ENCODE data around the gene MORN2.

The MORN2 gene

GRCh38 chr2:38863061-38863695 lies 12.6 kb upstream of the MORN2 start:
- no peak for TF ChIP-seq EZH2phosphoT487 (IDR thresholded peaks at IDR 0.05; ENCODE audit: borderline replicate concordance, low read length)
- TF ChIP-seq, protein P1, sequence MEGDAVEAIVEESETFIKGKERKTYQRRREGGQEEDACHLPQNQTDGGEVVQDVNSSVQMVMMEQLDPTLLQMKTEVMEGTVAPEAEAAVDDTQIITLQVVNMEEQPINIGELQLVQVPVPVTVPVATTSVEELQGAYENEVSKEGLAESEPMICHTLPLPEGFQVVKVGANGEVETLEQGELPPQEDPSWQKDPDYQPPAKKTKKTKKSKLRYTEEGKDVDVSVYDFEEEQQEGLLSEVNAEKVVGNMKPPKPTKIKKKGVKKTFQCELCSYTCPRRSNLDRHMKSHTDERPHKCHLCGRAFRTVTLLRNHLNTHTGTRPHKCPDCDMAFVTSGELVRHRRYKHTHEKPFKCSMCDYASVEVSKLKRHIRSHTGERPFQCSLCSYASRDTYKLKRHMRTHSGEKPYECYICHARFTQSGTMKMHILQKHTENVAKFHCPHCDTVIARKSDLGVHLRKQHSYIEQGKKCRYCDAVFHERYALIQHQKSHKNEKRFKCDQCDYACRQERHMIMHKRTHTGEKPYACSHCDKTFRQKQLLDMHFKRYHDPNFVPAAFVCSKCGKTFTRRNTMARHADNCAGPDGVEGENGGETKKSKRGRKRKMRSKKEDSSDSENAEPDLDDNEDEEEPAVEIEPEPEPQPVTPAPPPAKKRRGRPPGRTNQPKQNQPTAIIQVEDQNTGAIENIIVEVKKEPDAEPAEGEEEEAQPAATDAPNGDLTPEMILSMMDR (IDR thresholded peaks at IDR 0.05; ENCODE audit: low read depth, low read length, poor library complexity, severe bottlenecking): no peak
- Histone ChIP-seq H3K79me2 (ENCODE audit: control insufficient read depth, low read length) (no peaks in the 10 kb centered on the region), H3K36me3 (ENCODE audit: control insufficient read depth, low read length) (peaks cover 30% of the 10 kb centered on the region), H3F3A (ENCODE audit: control insufficient read depth, insufficient read depth) (no peaks in the 10 kb centered on the region), H4K20me1 (ENCODE audit: control insufficient read depth, insufficient read depth, low read depth, low read length) (no peaks in the 10 kb centered on the region), H3K4me2 (ENCODE audit: low read length) (no peak overlapping the region), H3K9me3 (ENCODE audit: control insufficient read depth, insufficient read depth, low read length) (no peaks in the 10 kb centered on the region), H3K9me2 (replicated peaks; ENCODE audit: control insufficient read depth, low read length) (no peaks in the 10 kb centered on the region), H3K27ac (ENCODE audit: low read depth, low read length) (no peak overlapping the region), H3K27me3 (ENCODE audit: control insufficient read depth, low read length) (no peaks in the 10 kb centered on the region), H3K4me1 (ENCODE audit: control insufficient read depth, low read length) (no peaks in the 10 kb centered on the region), H3K4me3 (ENCODE audit: low read length) (no peak overlapping the region)

DNA sequence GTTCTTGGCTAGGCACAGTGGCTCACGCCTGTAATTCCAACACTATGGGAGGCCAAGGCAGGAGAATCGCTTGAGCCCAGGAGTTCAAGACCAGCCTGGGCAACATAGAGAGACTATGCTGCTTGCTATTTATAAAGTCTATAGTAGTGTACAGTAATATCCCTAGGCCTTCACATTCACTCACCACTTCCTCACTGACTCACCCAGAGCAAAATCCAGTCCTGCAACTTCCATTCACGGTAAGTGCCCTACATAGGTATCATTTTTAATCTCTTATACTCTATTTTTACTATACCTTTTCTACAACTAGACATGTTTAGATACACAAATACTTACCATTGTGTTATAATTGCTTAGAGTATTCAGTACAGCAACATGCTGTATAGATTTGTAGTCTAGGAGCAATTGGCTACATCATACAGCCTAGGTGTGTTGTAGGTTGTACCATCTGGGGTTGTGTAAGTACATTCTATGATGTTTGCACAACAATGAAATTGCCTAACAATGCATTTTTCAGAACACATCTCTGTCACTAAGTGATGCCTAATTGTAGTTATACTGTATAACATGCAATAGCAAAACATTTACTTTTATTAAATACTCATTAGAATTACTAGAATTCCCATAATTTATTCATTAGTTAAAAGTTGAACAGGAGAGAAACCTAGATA lies 8.9 kb upstream of the MORN2 start:
- no peaks in the 10 kb centered on the region for H3F3A ChIP-seq (ENCODE audit: control insufficient read depth, insufficient read depth)
- no peak overlapping the region for H3K4me3 ChIP-seq (ENCODE audit: low read length)
- no peak overlapping the region for H3K4me2 ChIP-seq (ENCODE audit: low read length)
- no peaks in the 10 kb centered on the region for H3K4me1 ChIP-seq (ENCODE audit: control insufficient read depth, low read length)
- peaks cover 10% of the 10 kb centered on the region for H3K36me3 ChIP-seq (ENCODE audit: control insufficient read depth, low read length)
- H3K9me3 ChIP-seq (ENCODE audit: control insufficient read depth, insufficient read depth, low read length): no peaks in the 10 kb centered on the region
- H4K20me1 ChIP-seq (ENCODE audit: control insufficient read depth, insufficient read depth, low read depth, low read length): no peaks in the 10 kb centered on the region
- H3K9me2 ChIP-seq (replicated peaks; ENCODE audit: control insufficient read depth, low read length): no peaks in the 10 kb centered on the region
- 0 out of 2 replicates have a peak, but pooled peaks cover 3% of the 10 kb centered on the region for H3K79me2 ChIP-seq (ENCODE audit: control insufficient read depth, low read length)
- H3K27me3 ChIP-seq (ENCODE audit: control insufficient read depth, low read length): no peaks in the 10 kb centered on the region
- H3K27ac ChIP-seq (ENCODE audit: low read depth, low read length): no peak overlapping the region
- TF ChIP-seq, protein P1 (IDR thresholded peaks at IDR 0.05; ENCODE audit: low read depth, low read length, poor library complexity, severe bottlenecking): no peak
- no peak for TF ChIP-seq EZH2phosphoT487 (IDR thresholded peaks at IDR 0.05; ENCODE audit: borderline replicate concordance, low read length)

DNA sequence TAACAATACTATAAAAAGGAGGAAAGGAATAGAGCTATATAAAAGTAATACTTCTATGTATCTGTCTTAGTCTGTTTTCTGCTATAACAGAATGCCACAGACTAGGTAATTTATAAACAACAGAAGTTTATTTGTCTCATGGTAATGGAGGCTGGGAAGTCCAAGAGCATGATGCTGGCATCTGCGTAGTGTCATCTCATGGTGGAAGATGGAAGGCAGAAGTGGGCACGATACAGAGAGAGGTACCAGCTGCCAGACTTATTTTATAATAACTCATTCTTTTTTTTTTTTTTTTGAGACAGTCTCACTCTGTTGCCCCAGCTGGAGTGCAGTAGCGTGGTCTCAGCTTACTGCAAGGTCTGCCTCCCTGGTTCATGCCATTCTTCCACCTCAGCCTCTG lies 4.3 kb upstream of the MORN2 start:
- Histone ChIP-seq H3K27ac (ENCODE audit: low read depth, low read length) (no peak overlapping the region), H3K4me1 (ENCODE audit: control insufficient read depth, low read length) (peaks cover 11% of the 10 kb centered on the region), H3F3A (ENCODE audit: control insufficient read depth, insufficient read depth) (no peaks in the 10 kb centered on the region), H3K36me3 (ENCODE audit: control insufficient read depth, low read length) (no peaks in the 10 kb centered on the region), H3K79me2 (ENCODE audit: control insufficient read depth, low read length) (peaks cover 19% of the 10 kb centered on the region), H3K9me3 (ENCODE audit: control insufficient read depth, insufficient read depth, low read length) (no peaks in the 10 kb centered on the region), H3K9me2 (replicated peaks; ENCODE audit: control insufficient read depth, low read length) (no peaks in the 10 kb centered on the region), H3K4me2 (ENCODE audit: low read length) (no peak overlapping the region), H3K4me3 (ENCODE audit: low read length) (no peak overlapping the region), H4K20me1 (ENCODE audit: control insufficient read depth, insufficient read depth, low read depth, low read length) (no peaks in the 10 kb centered on the region), H3K27me3 (ENCODE audit: control insufficient read depth, low read length) (no peaks in the 10 kb centered on the region)
- TF ChIP-seq, protein P1 (IDR thresholded peaks at IDR 0.05; ENCODE audit: low read depth, low read length, poor library complexity, severe bottlenecking): no peak
- TF ChIP-seq EZH2phosphoT487 (IDR thresholded peaks at IDR 0.05; ENCODE audit: borderline replicate concordance, low read length): no peak

Measured in DOHH2 (cell line).